NCI-H510A (cell line): Measurements from ENCODE around the gene PAX7.
"Not testable (repeated sequence)": the region's sequence is repeated elsewhere in the genome, so short reads cannot be mapped to it uniquely, and the experiment has no call there.

Experiments used
- DNase-seq: peaks from one replicate; lab custom pipeline; 2025; lab: John Stamatoyannopoulos, UW

Gene PAX7

DNA sequence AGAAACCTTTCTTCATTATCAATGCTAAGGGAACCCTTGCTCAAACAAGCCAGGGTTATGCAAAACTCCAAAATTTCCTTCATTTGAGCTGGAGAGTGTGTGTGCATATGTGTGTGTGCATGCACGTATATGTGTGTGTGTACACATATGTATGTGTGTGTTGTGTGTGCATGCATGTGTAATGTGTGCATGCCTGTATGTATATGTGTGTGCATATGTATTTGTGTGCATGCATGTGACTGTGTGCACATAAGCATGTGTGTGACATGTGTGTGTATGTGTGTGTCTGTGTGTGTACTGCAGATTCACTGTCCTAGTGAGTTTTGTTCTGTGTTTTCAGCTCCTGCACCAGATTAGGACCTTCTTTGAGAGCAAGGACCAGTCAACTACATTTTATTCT, 28.2 kb downstream of the PAX7 start:
- DNase-seq, result no peak

DNA sequence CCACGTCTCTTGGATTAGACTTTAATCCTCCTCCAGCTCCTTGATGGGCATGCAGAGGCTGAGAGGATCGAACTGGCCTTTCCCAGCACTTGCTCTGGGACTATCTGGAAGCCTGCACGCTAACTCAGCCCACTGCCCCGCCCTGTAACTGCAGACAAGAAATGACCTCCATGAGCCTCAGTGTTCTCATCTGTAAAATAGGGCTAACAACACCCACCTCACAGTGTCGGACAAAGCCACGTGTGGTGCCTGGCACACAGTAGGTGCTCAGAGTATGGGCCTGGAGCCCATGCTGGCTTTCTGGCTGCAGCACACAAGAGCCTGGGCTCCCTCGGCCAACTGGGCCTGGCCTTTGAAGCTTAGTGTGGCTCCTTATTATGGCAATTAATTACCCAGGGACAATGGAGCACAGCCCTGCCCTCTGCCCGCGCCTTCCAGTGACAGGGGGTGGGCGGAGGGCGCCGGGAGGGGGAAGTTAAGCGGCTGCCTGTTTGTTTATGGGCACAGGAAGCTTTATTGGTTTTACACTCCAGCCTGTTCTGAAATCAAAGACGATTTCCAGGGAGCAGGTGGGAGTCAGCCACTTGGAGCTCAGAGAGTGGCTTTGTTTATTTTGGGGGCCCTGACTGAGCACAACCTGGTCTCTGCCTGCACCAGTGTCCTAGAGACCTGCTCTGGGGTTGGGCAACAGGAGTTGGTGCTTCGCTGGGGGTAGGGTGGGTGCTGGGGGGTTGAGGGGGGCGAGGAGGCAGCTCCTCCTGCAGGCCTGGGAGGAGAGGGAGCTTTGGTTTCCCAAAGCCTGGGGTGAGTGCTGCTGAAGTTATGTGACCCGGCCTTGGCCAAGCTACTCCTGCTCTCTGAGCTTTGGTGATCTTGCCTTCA, 31.0 kb downstream of the PAX7 start:
- no peak for DNase-seq

DNA sequence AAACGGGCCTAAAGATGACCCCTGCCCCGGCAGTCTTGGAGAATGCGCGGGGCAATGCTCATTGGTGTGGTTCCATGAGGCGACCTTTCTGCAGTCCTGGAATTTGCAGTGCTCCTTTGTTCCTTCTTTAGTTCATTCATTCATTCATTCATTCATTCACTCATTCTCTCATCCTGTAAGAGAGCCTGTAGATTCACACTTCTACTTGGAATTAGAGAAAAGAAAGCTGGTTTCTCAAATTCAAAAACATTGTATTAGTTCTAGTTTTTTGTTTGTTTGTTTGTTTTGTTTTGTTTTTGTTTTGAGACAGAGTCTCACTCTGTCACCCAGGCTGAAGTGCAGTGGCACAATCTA, 31.6 kb downstream of the PAX7 start:
- no peak for DNase-seq

DNA sequence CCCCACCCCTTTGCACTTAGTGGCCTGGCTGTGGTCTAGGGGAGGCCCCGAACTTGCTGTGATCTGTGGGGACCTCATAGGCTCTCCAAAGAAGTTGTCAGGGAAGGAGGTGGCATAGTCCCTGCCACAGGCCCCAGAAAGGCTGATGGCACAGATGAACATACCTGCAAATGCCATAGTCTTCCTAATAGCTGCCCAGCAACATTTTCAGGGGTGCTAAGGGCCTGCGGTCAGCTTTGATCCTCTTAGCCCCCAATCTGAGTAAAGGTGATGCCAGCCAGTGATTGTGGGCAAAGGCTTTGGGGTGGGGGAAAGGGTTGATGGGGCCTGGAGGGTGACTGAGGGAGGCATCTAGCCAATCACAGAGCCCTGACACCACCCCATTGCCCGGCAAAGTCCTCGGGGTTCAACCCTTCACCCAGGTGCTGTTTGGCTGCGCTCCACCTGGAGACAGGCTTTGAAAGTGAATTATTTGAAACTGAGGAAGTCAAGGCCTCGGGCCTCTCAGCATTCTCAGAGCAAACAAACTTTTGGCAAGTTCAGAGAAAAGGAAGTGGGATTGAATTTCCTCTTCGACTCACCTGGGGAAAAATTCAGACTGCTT, 35.8 kb downstream of the PAX7 start:
- DNase-seq, result no peak

DNA sequence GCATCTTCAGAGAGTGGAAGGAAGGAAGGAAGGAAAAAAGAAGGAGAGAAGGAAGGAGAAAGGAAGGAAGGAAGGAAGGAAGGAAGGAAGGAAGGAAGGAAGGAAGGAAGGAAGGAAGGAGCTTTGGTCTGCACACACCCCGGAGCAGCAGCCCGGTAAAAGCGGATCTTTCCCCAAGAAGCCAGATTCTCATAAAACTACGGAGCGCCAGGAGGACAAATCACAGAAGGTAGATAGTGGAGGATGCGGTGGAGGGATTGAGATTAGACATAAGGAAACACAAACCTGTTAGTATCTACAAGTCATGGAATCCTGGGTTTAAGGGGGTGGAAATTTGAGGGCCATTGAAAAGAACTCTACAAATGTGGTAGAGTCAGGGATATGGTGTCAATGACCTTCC, 36.7 kb downstream of the PAX7 start:
- DNase-seq, result no peak

DNA sequence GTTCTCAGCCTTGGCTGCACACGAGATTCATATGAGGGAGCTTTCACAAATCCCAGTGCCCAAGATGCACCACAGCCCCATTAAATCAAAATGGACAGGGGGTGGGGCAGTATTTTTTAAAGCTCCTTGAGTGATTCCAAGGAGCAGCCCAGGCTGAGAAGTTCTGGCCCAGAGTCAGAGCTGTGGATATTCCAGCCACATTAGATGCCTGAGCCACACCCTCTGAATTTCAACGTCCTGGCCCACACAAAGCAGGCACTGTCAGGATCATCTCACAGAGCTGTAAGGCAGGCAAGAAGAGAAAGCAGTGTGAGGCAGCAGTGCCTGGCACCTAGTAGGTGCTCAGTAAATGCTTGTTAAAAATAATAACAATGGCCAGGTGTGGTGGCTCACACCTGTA, 37.4 kb downstream of the PAX7 start:
- DNase-seq, result no peak

DNA sequence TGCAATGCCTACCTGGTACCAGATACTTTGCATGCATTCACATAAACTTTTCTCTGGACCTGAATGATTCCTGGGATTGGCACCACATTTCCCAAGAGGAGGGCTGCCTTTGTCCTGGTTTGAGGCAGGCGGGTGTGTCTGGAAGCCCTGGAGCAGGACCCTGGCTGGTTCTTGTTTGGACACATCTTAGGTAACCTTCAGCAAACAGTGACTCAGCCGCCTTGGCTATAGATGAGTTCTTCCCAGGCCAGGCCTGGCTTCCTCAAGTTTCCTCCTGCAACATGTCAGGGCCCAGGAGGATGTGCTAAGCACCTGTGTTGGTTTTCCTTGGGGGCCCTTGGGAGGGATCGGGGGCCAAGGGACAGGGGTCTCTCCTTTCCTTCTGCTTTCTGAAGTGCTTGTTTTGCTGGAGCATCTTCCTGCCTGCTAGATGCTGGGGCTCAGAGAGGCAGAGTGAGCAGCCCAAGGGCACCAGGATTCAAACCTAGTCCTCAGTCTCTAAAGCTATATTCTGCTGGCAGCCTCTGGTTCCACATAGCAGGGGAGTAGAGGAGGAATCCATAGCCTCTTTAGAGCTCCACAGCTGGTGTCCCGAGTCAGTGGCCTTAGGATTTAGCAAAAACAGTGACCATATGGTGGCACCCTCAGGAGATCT, 38.2 kb downstream of the PAX7 start:
- DNase-seq, result no peak

DNA sequence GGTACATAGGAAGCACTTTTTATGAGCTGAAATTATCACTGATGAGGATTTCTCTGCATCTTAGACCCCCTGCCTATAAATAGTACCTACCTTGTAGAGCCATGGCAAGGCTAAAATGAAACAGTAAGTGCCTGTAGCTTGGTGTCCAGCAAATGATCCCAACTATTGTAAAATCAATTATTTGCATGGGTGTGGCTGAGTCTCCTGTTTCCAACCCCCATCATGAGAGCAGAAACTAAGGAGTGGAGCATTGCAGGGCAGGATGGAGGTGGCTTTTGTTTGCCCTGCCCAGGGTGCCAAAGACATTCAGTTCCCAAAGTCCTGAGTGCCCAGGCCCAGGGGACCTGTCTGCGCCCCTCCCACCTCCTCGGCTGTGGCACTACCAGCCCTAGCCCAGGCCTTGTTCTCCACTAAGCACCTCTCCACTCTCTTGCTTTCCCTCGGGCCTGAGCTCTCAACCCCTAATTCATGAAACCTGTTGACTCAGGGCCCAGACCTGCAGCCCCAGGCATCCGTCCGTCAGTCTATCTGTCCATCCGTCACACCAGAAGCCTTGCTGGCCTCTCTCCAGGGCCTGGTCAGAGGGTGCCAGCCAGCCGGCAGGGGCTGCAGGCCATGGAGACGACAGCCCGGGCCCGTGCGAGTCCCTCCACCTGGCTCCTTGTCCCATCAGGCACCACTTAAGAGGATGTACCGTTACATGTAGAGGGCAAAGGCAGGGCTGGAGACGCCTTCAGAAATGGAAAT, 39.6 kb downstream of the PAX7 start:
- no peak for DNase-seq

DNA sequence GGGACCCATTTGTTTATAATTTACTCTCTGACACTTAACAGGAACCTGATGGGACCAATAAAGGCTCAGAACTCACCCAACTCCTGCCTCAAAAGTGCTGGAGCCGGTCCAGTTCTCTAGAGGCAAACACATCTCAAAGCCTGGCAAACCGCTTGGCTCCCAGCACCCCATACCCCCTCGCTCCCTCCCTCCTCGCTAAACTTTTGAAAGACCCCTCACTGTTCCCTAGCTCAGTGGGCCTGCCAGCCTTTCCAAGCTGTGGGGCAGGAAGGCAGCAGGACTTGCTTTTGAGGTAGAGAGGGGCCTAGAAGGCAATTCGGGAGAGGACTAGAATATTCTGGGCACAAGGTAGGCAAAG, 40.2 kb downstream of the PAX7 start:
- DNase-seq, result no peak

DNA sequence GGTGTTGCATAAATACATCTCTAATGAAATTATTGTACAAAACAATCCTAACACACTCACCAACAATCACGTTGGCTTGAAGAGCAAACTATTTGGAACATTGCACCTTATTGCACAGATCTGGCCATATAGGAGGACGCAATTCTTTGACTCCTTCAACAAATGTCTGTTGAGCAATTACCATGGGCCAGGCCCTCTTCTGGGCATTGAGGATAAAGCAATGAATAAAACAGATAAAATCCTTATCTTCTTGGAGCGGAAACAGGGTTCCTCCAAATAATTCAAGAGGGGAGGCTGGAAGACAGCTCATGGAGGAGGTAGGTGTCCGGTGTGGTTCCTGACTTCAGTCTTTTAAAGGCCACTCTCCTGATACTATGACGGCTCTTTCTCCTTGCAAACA, 43.3 kb downstream of the PAX7 start:
- DNase-seq, result no peak

DNA sequence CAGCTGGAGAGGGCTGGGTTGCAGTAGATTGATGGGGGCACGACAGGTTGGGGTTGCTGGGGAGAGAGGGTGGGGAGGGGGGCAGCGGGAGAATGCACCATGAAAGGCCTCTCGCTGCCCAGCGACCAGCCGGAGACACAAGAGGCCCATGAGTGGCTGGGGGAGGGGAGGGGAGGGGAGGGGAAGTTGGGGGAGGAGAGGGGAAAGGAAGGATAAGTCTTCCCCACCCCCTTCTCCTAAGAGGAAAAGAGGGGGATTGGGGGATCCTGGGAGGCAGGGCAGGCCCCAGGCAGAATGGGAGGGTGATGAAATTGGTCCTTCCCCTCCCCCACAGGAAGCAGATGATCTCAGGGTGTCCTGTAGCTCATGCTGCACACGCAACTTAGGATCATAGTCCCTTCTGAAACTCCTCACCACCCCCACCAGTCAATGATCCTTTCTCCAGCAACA, 45.7 kb downstream of the PAX7 start:
- DNase-seq, result no peak

DNA sequence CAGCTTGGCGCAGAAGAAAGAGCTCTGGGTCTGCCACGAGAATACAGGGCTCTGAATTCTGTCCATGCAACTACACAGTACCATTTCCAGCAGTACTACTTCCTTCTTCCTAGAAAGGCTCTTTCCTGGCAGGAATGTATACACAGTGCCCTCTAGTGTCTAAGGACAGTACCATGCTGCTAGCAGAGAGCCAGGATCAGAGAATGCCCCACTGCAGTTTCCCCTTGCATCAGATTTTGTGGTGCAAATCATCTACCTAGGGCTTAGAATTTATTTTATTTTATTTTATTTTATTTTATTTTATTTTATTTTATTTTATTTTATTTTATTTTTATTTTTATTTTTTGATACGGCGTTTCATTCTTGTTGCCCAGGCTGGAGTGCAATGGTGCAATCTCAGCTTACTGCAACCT, 50.8 kb downstream of the PAX7 start:
- no peak for DNase-seq

DNA sequence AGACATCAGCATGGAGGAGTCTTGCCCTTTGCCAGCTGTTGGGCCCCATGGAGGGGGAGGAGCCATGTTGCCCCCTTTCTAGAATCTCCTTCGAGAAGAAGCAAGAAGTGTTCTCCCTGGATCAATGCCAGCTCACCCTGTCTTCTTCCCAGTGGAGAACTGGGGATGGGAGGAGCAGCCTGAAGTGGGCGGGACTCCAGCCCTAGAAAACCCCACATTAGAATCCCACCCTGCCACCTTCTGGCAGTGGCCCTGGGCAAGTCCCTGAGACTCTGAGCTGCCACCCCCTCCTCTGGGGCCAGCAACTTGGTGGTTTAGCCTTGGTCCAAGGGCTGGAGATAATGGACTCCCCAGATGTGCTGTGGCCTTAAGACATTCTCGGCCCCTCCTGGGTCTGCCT, 51.7 kb downstream of the PAX7 start:
- DNase-seq, result no peak

DNA sequence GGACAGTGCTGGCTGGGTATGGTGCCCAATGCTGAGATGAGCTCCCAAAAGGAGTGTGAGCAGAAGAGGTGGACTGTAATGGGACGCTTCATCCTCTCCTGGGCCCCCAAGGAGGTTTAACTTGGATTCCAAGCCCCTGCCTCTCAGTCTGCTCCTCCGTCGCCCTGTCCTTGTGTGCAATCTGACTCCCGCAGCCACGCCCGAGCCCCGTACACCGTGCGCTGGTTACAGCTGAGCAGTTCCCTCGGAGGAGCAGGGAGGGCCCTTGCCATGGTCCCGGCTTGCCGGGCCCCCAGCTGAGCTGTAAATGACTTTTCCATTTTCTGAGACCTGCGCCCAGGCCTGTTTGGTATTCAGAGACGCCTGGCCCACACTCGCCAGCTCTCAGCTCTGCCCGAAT, 53.7 kb downstream of the PAX7 start:
- DNase-seq, result no peak

DNA sequence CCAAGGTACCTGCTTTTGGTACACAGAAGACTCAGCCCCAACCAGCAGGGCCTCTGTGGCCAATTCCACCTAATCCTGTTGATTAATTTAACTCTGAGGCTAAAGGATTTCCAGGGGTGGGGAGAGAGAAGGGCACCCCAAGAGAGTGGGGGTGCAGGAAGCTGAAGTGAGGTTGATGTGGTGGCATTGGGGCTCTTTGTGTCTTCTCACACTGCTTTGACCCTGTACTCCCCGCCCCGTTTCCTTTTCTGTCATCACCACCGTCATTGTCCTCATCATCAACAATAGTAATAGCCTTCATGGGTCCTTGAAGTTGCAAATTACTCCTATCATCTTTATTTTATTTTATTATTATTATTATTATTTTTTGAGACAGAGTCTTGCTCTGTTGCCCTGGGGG, 55.9 kb downstream of the PAX7 start:
- DNase-seq, result no peak

DNA sequence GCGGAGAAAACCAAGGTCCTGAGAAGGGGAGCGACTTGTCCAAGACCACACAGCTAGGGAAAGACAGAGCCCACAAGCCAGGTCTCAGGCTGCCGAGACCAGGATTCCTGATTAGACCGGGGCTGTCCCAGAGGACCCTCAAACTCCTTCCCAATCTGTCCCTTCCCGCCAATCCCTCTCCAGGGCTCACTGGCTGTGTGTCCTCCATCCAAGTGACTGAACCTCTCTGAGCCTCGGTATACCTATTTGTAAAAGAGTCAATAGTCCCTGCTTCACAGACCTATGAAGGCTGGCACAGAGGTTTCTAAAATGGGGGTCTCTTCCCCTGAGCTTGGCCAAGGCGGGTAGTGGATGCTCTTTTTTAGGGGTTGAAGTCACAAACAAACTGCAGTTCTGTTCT, 56.6 kb downstream of the PAX7 start:
- no peak for DNase-seq

DNA sequence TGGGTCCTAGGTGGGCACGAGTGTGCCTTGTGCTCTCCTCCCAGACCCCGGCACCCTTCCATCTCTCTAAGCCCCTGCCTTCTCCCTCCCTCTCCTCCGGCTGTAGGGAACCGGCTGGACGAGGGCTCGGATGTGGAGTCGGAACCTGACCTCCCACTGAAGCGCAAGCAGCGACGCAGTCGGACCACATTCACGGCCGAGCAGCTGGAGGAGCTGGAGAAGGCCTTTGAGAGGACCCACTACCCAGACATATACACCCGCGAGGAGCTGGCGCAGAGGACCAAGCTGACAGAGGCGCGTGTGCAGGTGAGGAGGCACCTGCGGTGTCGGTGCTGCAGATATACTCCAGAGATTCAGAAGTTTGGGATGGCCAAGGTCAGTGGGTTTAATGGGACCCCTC, 61.0 kb downstream of the PAX7 start:
- DNase-seq, result no peak

DNA sequence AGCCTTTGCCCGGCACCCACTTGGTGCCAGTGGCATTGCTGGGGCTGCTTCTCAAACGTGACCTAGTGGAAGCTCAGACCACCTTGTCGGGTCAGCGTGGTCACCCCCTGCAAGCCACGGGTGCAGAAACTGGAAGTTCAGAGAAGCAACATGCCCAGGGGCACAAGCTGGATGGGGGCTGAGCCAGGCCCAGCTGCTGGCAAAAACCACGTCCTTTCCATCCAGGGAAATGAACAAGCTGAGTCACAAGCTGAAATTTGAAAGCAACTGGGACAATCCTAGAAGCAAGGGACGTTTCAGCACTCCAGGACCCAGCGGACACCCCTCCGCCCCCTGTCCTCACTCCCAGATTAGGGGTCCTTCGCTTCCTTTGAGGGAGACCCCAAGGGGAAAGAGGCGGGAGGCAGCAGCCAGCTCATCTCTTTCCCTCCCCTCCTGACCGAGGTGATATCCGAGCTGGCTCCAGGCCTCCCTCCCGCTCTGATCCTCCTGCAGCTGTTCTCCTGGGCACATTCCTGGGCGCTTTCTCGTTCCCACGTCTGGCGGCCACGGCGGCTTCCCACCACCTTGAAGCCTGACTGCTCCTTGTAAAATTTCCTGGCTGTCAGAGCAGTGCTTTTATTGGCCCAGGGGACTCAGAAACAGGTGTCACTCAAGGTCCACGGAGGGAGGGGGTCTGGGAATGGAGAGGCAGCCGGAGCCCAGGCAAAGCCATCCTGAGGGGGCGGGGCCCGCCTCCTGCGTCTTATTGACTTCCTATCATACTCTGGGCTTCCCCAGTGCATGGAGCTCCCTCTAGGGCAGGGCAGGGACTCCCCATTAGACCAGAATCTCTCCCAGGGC, 62.8 kb downstream of the PAX7 start:
- DNase-seq, result no peak

DNA sequence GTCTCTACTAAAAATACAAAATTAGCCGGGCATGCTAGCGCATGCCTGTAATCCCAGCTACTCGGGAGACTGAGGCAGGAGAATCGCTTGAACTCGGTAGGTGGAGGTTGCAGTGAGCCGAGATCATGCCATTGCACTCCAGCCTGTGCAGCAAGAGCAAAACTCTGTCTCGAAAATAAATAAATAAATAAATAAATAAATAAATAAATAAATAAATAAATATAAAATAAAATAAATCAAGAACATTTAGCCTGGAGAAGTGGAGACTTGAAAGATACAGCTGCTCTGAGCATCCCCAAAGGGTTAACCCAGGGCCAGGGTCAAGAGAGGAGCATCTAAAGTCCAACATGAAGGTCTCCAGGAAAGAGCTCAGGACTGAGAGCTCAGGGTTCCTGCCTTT, 63.6 kb downstream of the PAX7 start:
- DNase-seq, result not testable (repeated sequence)

DNA sequence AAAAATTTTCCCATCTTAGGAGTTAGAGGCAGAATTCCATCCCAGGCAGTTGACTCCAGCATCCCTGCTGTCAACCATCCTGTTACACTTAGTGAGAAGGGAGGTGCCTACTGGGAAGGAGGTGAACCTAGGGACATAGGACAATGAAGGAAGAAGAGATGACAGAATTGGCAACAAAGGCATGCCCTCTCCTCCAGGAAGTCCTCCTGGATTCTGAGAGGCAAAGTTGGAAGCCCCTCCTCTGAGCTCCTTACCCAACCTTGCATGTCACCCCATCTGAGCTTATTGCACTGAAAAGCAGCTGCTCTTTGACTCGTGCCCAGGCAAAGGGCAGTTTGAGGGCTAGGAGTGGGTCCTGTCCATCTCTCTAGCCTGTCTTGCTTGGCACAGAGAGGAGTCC, 66.9 kb downstream of the PAX7 start:
- no peak for DNase-seq

DNA sequence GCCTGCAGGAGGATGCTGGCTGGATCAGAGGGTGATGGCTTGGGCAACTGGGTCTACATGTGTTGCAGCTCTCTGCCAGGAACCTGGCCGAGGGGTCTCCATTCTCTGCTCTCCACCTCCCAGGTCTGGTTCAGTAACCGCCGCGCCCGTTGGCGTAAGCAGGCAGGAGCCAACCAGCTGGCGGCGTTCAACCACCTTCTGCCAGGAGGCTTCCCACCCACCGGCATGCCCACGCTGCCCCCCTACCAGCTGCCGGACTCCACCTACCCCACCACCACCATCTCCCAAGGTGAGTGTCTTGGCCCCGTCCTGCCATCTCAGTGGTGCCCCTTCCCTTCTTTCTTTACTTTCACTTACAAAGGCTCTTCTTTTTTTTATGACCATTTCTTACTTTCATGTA, 69.9 kb downstream of the PAX7 start:
- DNase-seq, result no peak

DNA sequence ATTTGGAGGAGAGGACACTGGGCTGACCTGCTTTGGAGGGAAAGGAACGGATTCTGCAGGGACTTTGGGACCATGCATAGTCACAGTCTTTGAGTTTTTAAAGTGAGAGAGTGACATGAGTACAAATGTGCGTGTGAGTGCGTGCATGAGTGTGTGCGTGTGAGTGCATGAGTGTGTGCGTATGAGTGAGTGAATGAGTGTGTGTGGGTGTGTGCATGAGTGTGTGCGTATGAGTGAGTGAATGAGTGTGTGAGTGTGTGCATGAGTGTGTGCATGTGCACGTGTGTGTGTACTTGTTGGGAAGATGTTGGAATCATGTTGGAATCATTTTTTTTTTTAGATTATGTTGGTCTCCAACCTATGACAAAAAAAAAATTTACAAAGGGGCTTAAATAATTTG, 70.5 kb downstream of the PAX7 start:
- DNase-seq, result no peak
